Breast epithelium (tissue), 3 donors: ENCODE results near the gene ABHD14A.

Experiments used
- POLR2A ChIP-seq: fragments of 450-650 bp; IDR thresholded peaks from one replicate; pipeline ENCODE4 v1.6.1; 2016; ENCODE audit warnings: antibody characterized with exemption, mild to moderate bottlenecking, moderate library complexity
- POLR2AphosphoS5 ChIP-seq, 3 donors: sonication (generic); formaldehyde crosslinking; IDR thresholded peaks; one replicate each; pipeline ENCODE4 v1.6.1; 2017; ENCODE audit warnings: antibody characterized with exemption in 3 of 3
- TF ChIP-seq, protein P1 (sequence below), 3 donors: fragments of 450-650 bp; IDR thresholded peaks; one replicate each; pipeline ENCODE4 v1.5.1; 2016 to 2017; ENCODE audit warnings: antibody characterized with exemption in 3 of 3, mild to moderate bottlenecking in 3 of 3, moderate library complexity in 3 of 3

DNA sequence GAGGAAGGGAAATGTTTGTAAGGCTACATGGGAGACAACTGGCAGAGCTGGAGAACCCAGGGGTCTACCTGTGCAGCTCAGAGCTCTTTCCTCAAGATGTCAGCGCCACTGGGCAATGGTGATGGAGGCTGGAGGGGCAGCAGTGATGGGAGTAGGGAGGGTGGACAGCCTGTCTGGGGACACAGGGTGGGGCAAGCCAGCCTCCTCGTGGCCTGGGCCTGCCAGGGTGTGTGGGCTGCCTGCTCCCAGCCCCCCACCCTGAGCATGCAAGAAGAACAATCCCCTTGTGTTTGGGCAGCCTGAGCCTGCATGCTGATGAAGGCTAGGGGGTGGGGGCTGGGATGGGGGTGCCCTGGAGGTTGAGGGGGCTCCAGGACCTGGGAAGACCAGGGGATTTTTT, 8.8 kb upstream of the ABHD14A start:
- TF ChIP-seq, protein P1, sequence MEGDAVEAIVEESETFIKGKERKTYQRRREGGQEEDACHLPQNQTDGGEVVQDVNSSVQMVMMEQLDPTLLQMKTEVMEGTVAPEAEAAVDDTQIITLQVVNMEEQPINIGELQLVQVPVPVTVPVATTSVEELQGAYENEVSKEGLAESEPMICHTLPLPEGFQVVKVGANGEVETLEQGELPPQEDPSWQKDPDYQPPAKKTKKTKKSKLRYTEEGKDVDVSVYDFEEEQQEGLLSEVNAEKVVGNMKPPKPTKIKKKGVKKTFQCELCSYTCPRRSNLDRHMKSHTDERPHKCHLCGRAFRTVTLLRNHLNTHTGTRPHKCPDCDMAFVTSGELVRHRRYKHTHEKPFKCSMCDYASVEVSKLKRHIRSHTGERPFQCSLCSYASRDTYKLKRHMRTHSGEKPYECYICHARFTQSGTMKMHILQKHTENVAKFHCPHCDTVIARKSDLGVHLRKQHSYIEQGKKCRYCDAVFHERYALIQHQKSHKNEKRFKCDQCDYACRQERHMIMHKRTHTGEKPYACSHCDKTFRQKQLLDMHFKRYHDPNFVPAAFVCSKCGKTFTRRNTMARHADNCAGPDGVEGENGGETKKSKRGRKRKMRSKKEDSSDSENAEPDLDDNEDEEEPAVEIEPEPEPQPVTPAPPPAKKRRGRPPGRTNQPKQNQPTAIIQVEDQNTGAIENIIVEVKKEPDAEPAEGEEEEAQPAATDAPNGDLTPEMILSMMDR (IDR thresholded peaks at IDR 0.05): no peak
- no peak for TF ChIP-seq POLR2AphosphoS5 (IDR thresholded peaks at IDR 0.05)
- no peak for TF ChIP-seq POLR2A
